Stimulated activated CD8-positive, alpha-beta memory T cell treated with anti-CD3 and anti-CD28 coated beads, Interleukin-15, amount 100 ng/mL, for 48 hours (primary cell): Measurements from ENCODE around the gene LSP1.

Source experiments
- DNase-seq, 2 donors: peaks; one replicate each; pipeline ENCODE4 v3.0.0-alpha.2; 2020; ENCODE audit warnings: low read depth in 2 of 2

The LSP1 gene

DNA sequence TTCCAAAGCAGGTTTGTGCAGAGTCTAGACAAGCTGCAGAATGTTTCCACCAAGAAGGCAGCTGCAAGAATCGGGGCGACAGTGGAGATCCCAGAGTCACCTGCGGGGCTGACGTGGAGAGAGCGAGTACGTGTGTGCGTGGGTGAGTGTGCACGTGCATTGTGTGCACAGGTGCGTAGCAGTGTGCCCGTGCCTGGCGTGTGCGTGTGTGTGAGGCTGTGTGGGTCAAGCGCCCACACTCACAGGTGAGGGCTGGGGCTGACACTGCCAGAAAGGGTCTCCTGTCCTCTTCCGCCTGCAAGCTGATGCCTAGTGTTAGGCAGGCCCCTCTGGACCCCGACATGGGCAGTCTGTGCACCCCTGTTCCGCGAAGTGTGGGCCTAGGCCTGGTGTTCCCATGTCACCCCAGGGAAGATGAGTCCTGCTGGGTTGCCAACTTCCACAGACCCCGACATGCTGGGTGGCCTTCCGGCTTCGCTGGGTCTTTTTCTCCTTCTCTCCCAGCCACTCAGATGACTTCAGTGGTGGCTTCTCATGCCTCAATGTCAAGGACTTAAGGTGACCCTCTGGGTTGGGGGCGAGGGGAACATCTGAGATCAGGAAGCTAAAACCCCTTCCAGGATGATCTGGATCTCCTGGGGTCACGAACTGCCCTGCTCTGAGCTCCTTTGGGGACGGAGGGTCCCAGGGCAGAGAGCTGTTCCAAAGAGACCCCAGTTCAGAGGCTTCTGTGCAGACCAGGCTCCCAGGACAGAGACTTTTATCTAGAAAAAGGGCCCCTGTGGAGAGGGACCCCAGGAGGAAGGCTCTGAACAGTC is 28.5 kb upstream of the LSP1 start:
- no peak for DNase-seq

DNA sequence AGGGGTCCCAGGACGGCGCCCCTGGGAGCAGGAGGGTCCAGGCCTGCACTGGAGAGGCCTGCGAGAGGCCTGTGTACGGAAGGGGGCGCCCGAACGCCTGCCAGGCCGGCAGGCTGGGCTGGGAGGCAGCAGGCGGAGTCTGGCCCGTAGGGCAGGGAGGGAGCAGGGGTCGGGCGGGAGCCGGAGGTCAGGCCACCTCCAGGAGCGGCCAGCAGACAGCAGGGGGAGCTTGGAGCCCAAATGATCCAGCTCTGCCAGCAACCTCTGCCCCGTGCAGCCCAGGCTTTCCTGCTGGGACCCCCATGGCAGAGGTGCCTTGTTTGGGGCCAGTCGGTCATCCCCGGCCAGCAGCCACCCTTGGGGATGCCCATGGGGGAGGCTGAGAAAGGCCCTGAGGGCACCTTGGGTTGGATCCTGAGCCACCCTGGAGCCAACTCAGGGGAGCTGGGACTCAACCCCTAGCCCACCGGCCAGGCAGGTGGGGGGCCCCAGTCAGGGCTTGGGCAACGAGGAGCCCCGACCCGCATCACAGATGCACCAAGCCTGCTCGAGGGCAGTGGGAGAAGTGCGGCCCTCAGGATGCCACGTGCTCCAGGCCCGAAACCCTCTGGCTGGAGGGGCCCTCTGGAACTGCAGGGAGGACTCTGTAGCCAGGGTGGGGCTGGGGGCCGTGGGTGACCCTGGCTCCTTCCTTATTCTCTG is 27.7 kb upstream of the LSP1 start:
- no peak for DNase-seq

DNA sequence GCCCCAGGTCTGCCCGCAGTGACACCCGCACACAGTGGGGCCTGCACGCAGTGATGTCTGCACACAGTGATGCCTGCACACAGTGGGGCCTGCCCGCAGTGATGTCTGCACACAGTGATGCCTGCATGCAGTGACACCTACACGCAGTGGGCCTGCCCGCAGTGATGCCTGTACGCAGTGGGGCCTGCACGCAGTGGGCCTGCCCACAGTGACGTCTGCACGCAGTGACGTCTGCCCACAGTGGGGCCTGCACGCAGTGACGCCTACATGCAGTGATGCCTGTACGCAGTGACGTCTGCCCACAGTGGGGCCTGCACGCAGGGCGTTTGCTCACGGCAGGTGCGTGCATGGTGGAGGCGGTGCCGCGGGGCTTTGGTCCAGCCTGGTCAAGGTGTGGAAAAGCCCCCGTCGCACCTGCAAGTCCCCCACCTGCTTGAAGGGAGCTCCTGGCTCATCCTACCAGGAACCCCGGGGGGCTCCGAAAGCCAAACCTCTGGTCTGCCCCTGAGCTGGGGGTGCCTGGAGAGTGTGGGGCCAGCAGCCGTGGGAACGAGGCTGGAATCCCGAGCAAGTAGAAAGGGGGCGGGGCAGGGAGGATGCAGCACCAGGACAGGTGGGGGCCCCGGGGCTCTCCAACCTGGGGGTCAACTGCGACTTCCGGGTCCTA is 27.0 kb upstream of the LSP1 start:
- no peak for DNase-seq

DNA sequence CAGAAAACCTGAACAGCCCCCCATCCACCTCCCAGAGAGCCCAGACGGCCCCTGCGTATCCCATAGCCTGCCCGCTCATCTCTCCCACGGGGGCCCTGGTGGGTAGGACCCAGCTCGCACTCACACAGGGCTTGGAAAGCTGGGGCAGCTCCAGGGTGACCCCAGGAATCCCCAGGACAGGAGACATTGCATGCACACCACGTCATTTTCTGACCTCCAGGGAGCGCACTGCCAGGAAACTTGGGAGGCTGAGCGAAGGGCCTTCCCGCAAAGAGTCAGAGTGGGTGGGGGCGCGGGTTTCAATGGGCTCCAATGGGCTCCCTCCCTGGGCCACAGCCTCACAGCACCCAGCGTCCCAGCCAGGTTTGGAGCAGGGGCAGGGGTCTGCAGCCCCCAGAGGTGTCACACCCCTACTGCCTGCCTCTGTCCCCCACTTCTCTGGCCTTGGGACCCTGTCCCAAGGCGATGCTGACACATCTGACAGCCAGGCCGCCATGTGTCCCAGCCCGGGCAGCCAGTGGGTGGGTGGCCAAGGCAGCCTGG is 26.3 kb upstream of the LSP1 start:
- DNase-seq, result no peak

DNA sequence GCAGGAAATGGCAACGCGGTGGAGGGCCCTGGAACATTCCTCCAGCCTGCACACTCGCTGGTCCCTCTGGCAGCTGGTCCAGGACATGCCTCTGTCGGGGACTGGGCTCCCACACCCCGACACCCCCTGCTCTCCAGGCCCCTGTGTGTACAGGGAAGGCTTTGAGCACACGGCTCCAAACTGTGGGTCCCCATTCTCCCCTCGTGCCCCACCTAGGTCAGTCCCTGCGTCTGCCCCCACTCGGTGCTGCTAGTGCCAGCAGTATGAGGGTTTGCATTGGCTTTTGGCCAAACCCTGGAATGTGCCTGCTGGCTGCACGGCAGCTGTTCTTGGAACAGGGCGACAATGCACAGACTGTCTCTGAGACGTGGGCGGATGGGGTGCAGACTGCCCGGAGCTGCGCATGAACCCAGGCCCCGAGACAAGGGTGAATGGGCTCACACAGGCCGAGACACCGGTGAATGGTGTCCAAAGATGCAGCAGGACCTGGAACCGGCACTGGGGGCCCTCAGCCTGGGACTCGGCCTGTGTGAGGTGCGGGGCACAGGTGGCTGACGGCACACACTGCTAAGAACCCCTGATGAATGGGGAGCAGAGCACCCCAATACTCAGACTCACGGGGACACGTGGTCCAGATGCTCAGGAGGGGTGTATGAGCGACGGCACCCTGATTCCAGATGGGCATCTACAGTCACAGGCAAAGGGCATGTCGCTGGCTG is 25.6 kb upstream of the LSP1 start:
- DNase-seq, result no peak

DNA sequence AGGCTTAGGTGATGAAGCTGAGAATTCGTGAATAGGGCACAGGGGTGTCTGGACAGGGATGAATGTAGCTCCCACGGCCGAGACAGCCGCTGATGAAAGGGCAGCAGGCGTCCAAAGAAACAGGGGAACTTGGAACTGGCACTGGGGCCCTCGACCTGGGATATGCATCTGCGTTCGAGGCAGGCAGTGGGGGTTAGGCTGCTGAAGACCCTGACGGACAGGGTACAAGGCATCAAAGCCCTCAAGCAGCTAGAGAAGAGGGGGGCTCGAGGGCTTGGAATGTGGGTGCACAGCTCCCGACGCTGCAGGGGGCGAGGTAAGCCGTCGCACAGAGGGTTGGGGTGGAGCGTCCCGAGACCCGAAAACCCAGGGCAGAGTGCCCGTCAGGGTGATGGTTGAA is 25.0 kb upstream of the LSP1 start:
- DNase-seq, result no peak

DNA sequence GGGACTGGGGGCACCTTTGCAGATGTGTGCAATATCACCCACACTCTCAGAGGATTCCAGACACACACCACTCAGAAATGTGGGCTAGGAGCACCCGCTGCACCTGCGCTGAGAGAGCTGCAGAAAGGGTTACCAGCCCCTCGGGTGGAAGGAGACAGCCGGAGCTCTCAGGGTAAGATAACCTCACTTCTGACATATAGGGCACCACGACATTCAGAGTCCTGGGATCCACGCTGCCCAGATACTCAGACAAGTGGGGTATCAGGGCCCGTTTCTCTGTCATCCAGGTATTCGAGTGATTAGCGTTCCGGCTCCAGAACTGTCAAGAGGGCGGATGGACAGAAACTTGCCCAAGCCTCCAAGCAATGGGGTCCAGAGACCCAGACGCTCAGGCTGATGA is 24.3 kb upstream of the LSP1 start:
- DNase-seq, result no peak

DNA sequence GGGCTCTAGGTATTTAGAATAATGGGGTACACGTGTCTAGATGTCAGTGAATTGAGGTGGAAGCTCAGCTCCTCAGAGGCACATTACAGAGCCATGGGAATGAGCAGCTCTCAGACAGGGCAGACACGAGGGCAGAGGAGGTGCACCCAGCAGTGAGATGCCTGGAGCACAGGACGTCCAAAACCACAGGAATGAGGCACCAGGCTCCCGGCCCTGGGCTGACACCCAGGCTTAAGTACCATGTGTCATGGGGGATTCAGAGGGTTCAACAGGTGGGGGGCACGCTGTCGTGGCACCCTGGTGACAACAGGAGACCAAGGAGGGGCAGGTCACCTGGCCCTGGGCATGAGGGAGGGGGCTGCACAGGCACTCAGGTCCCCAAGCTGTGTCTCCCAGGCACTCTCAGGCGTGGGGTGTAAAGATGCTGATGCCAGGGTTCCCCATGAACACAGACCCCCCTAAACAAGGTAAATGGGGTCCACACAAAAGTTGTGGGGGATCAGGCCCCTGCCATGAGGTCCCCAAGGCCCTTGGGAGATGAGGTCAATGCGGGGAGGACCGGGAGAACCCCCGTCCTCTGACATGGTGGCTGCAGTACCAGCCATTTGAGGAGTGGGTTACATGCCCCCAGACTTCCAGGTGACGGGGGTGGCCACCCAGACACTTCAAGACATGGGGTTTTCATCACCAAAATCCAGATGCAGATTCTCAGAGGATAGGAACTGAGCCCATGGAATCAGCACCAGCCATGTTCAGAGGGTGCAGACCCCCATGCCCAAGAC is 23.7 kb upstream of the LSP1 start:
- no peak for DNase-seq

DNA sequence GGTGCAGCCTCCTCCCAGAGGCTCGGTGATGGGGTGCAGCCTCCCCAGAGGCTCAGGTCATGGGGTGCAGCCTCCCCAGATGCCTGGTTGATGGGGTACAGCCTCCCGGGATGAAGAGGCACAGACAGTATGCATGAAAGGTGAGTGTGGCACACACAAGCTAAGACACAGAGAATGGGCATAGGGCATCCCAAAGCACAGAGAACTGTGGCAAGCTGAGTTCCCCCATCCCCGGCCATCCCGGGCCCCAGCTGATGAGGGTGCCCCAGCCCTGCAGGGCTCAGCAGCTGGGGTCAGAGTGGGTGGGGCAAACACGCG is 22.9 kb upstream of the LSP1 start:
- DNase-seq, result no peak

DNA sequence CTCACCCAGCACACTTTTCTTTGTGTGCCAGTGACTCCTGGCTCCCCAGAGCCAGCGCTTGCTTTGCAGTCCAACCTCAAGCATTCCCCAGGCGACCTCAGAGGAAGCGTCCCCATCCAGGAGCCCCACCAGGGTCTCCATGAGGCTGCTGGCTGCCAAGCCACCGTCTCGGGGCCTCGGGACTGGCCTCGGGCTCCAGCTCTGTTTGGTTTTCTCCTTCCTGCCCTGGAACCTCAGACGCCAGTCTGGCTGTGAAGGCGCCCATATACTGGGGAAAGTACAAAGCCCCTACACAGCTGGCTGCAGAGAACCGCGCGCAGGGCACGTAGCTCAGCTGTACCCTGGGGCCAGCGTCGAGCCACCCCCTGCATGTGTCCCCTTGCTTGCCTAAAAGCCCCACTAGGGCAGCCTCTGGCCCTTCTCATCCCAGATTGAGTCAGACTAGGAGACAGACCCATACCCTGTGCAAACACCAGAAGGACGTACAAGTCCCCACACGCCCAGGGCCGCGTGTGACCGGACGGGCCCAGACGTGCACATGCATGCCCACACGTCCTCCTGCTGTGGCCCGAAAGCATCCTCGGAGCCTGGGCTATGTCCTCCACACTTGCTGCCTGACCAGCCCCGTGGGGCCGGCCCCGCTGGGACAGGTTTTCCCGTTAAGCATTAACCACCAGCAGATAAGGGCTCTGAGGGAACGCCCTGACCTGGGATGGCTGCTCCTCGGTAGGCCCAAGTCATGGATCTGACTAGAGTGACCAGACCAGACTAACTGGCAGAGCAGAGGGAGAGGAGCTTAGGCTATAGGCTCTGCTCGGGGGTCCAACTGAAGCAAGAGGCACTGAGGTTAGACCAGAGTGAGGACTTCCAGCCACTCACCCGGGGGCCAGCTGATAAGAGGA is 22.3 kb upstream of the LSP1 start:
- no peak for DNase-seq

DNA sequence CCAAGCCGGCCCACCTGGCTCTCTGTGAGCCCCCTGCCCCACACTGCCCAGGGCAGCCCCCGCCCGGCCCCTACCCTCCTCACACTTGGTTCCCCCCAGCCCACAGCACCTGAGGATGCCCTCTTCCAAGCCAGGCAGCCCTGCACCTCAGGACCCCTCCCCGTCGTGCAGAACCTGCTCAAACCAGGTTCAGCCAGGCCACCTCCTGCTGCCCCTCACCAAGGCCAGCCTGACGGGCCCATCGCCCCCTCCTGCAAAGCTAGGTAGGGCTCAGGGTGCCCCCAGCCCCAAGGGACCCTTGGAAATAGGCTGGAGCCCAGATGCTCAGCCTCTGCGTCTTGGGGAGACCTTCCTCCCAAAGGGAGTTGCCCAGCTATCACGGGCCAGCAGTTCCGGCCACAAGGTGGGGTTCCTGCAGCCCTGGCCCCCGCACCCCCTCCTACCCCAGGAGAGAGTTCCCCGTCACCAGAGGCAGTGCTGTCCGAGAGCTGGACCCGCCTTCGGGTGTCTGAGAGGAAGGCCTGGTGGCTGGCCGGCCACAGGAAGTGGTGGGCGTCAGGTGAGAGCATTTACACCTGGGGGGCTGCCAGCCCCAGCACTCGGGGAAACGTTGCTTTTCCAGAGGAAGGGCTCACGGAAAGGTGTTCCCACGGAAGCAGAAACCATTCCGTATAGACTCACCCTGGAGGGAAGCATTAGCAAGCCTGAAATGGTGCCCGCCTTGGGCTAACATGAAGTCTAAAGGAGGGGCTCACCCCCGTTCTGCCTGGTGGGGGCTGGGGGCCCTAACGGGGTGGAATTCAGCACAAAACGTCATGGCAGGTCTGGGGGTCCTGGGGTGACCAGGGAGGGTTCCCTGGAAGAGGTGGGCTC is 21.3 kb upstream of the LSP1 start:
- no peak for DNase-seq

DNA sequence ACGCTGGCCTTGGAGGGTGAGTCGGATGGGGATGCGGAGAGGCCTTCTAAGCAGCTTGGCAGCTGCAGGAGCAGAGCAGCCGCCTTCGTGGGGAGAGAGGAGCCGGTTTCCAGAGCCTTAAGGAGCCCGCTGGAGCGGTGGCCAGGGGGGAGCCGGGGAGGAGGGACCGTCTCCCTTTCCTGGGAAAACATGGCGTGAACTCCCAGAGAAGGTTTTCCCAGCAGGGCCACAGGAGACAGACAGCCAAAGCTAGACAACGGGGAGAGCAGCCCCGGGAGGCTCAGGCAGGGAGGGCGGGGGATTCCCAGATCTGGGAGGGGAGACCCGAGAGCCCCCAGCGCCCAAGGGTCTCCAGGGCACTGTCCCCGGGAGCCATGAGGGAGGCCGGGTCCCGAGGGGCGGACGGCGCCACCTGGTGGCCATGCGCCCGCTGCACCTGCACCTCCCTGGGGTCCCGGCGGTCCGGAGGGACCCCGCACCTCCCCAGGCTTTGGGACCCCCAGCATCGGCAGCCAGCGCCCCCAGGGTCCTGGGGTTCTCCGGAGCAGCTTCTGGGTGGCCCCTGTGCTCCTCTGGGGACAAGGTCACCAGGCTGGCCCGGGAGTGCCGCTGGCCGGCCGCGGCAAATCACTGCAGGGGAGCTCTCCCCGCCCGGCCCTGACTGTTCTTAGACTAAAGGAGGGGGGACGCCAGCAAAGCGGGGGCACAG is 20.5 kb upstream of the LSP1 start:
- no peak for DNase-seq

DNA sequence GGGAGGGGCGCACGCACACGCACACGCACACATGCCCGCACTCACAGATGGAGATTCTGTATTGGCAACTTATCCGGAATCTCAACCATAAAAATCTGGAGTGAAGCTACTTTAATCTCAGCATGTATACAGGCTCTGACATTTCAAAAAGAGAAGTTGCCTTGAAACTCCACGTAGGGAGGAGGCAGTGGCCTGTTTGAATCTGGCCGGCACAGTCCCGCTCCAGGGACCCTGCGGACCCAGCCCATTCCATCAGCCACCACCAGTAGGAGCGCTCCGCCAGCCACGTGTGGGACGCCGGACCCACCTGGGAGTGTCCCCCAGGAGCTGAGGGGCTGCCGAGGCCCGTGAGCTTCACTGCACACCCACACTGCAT is 20.0 kb upstream of the LSP1 start:
- DNase-seq, result no peak

DNA sequence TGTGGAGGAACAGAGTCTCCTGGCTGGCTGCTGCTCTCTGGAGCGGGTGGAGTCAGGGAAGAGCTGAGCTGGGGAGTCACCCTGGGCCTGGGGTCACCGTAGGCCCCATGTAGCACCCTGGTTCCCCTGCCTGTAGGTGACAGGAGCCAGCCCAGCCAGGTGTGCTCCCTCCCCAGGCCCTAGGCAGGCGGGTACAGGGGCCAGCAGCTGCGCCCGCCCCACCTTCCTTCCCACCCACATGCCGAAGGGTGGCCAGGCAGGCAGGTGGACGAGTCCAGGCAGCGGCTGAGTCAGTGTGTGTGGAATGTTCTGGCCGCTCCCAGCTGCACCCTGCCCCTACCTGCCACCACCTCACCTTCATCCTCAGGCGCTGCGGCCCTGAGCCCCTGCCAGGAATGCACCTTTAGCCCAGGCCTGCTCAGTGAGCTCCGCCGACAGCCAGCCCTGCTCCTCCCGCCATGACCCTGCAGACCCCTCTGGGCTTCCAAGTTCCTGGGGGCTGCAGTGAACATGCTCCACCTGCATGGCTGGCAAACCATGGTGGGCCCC is 18.7 kb upstream of the LSP1 start:
- DNase-seq, result no peak

DNA sequence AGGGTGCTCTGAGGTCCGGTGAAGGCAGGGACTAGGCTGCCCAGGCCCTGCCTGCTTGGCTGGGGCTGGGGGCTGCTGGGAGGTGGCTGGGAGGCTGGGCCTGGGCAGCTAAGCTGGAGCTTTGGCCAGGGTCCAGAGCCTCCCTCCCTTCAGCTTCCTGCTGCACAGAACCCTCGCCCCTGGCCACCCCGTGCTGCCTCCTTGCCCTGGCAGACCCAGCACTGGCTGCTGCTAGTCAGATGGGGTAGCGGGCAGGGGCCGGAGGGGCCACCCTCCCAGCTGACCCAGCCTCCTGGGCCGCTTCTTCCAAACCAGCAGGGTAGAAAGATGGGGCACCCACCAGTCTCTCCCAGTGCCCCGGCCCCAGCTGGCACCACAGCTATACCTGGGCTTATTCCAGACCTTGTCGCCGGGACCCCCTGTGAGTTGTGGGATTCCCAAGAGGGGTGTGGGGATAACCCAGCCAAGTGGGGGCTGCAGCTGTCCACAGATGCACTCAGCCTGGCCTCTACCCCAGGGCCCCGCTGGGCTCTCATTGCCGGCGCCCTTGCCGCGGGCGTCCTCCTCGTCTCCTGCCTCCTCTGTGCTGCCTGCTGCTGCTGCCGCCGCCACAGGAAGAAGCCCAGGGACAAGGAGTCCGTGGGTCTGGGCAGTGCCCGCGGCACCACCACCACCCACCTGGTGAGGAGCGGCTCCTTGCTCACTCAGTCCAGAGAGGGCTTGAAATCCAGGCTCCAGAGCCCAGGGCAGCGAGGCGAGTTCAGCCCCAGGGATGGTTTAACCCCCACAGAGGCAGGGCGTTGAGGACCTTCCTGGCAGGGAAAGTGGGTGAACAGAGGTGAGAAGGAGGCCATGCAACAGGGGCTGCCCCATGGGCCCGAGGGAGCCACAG is 17.9 kb upstream of the LSP1 start, which contains the start of gene SYT8:
Gene SYT8, plus strand, starts transcription at position 212 of the 892 bp plus-strand sequence. Its CDS starts 116 bp downstream, at position 328.
- DNase-seq, result no peak

DNA sequence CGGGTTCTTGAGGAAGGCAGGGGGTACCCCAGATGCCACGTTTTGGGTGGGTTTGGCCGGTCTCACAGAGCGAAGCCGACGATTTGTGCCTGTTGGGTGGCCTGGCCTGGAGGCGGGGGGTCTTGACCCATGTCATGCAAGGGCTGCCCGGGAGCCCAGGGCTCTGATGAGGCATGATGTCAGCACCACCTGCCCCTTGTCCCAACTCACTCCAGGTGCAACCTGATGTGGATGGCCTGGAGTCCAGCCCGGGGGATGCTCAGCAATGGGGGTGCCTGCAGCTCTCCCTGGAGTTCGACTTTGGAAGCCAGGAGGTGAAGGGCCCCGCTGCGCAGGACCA is 17.2 kb upstream of the LSP1 start:
- DNase-seq, result no peak
